Stimulated activated CD8-positive, alpha-beta memory T cell treated with anti-CD3 and anti-CD28 coated beads, Interleukin-7, amount 100 ng/mL, for 24 hours (primary cell): ENCODE measurements around the gene DLST.

Source experiments
- DNase-seq: peaks from one replicate; pipeline ENCODE4 v3.0.0-alpha.2; 2020; ENCODE audit warnings: low read depth

The DLST gene

GRCh38 chr14:74940956-74941565, 59.3 kb downstream of the DLST start:
- no peak for DNase-seq

- DNase-seq = peak; percentile 56
Measured at GRCh38 chr14:74941676-74942097, 60.0 kb downstream of the DLST start.

GRCh38 chr14:74942181-74942580, 60.5 kb downstream of the DLST start:
- no peak for DNase-seq

- no peak for DNase-seq
Measured at GRCh38 chr14:74942608-74943007, 60.9 kb downstream of the DLST start.

GRCh38 chr14:74945261-74945851, 63.6 kb downstream of the DLST start:
- DNase-seq = no peak

- DNase-seq = peak; percentile 56
Measured at GRCh38 chr14:74945852-74946658, 64.3 kb downstream of the DLST start.

GRCh38 chr14:74946659-74947281, 65.1 kb downstream of the DLST start:
- no peak for DNase-seq

- DNase-seq = no peak
Measured at GRCh38 chr14:74947353-74948227, 65.9 kb downstream of the DLST start.

- no peak for DNase-seq
Measured at GRCh38 chr14:74948228-74949175, 66.8 kb downstream of the DLST start.

GRCh38 chr14:74949191-74949601, 67.5 kb downstream of the DLST start:
- DNase-seq = no peak

- DNase-seq = no peak
Measured at GRCh38 chr14:74949859-74950573, 68.3 kb downstream of the DLST start.

GRCh38 chr14:74950795-74951442, 69.2 kb downstream of the DLST start:
- no peak for DNase-seq

- DNase-seq = no peak
Measured at GRCh38 chr14:74951443-74952179, 69.9 kb downstream of the DLST start.

GRCh38 chr14:74952180-74952665, 70.5 kb downstream of the DLST start:
- no peak for DNase-seq

- no peak for DNase-seq
Measured at GRCh38 chr14:74952697-74953484, 71.2 kb downstream of the DLST start.
